HT1080 (cell line): ENCODE results near the gene CEP290. TPM values are rescaled to one million over a fixed set of nuclear protein-coding genes. Genes with fewer than 3 reads are reported as not detected.
"Not testable (repeated sequence)": the region's sequence is repeated elsewhere in the genome, so short reads cannot be mapped to it uniquely, and the experiment has no call there.

Source experiments
- DNase-seq: peaks from one replicate; pipeline ENCODE4 v3.0.0-alpha.2; 2015; ENCODE audit warnings: low read depth
- total RNA-seq: library from RNA; depleted of rRNA; stranded (reverse); fragments of >200 nt; shearing (Covaris generic); gene quantifications from 2 replicates; pipeline ENCODE4 v1.2.3, GENCODE V29; 2014

The CEP290 gene
- total RNA-seq, 1 experiment from 2014 or later = 5.7 TPM

DNA sequence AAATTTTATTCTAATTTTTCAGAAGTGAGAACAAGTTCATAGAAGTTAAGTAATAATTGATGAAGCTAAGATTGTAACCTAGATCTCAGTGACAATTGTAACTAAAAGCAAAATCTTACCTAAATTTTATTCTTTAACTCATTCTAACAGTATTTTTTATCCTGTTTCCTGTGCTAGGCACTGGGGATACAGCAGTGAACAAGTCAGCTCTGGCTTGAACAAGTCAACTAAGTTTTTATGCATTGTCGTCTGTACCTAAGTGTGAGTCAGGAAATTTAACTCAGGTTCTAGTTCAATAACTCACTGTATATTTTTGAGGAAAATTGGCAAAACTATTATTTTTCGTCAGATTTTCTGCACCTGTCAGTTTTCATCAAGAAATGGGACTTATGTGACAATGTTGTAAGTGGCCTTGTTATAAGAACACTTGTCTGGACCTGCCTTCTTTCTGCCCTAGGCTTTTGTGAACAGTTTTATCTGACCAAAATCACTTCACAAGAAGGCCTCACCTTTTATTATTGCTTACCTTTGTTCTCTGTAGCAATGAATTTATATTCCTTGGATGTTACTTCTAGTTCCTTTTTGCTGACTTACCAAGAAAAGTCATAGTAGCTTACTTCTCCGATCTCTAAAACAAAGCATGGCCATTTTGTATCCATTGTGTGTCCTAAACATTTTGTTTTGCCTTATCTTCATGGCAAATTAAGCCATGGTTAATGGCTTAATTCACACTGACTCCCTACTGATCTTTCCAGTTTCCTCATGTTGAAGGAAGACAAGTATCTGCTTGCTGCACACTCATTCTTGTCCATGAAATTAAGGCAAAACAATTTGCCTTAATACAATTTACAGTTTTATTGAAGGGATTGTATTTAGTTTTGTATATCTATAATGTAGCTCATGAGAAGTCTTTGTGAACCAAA, 2.9 kb upstream of the CEP290 start:
- DNase-seq = no peak

DNA sequence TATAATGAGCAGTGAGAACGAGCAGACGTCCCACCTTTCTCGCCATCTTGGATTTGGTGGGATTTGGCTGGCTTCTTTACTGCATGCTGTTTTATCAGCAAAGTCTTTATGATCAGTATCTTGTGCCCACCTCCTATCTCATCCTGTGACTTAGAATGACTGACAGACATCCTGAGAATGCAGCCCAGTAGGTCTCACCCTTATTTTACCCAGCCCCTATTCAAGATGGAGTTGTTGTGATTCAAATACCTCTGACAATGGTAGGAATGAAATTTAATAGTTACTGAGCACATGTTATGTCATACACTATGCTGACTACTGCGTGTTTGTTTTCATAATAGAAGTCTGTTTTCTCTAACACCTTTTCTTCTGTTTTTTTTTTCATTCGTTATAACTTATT, 2.1 kb upstream of the CEP290 start:
- no peak for DNase-seq

DNA sequence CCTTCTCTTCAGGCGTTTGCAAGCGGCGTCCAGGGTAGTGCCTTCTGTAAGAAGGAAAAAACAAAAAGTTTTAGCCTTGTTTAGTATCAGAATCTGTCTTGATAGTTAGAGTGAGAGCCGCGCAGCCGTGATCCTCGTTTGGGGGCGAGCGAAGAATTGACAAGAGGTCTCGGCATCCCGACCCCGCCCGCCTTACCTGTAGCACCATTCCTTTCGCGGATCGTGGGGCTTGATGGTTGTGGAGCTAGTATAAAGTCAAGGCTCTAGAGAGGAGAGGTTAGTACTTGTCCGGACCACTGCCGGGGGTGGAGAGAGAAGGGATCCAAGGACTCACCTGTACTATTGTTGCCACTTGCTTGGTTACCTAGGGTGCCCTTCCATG, 713 bp upstream of the CEP290 start:
- no peak for DNase-seq

DNA sequence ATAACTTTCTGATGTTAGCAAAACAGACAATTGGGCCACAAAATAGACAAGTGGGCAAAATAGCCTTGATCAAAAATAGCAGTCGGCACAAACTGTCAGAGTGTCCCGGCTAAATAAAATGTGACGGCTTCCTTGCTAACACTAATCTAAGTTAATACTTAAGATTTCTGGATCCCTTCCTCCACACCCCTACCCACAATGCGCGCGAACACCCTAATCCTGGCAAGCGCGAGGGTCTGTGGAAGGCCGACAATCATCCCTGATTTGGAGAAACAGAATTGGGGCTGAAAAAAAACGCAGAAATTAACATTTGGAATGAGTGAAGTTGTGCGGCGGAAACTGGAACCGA, 489 bp downstream of the CEP290 start:
- DNase-seq = no peak

DNA sequence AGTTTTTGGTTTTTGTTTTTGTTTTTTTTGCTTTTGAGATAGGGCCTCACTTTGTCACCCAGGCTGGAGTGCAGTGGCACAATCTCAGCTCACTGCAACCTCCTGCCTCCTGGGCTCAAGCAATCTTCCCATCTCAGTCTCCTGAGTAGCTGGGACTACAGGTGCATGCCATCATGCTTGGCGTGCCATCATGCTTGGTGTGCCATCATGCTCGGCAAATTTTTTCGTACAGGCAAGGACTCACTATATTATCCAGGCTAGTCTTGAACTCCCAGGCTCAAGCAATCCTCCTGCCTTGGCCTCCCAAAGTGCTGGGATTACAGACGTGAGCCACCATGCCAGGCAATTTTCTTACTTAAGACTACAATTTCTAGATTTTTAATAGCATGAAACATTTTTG, 2.2 kb downstream of the CEP290 start:
- DNase-seq = not testable (repeated sequence)

DNA sequence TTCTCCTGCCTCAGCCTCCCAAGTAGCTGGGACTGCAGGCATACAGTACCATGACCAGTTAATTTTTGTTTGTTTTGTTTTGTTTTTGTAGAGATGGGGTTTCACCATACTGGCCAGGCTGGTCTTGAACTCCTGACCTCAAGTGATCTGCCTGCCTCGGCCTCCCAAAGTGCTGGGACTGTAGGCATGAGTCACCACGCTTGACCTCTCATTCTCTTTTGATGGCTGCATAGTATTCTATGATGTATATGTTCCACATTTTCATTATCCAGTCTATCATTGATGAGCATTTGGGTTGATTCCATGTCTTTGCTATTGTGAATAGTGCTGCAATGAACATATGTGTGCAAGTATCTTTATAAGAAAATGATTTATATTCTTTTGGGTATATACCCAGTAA, 8.7 kb downstream of the CEP290 start:
- not testable (repeated sequence) for DNase-seq

DNA sequence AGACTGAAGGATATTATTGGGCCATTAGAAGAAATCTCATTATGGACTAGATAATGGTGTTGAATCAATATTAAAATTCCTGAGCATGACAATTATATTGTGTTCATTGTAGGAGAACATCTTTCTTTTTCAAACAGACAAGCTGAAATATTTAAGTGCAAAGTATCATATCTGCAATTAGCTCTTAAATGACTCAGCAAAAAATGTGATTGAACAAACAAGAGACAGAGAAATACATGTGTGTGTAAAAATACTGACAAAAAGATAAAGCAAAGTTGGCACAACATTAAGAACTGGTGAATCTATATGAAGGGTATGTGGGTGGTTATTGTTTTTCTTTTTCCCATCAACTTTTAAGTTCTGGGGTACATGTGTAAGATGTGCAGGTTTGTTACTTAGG, 9.5 kb downstream of the CEP290 start:
- DNase-seq = no peak

DNA sequence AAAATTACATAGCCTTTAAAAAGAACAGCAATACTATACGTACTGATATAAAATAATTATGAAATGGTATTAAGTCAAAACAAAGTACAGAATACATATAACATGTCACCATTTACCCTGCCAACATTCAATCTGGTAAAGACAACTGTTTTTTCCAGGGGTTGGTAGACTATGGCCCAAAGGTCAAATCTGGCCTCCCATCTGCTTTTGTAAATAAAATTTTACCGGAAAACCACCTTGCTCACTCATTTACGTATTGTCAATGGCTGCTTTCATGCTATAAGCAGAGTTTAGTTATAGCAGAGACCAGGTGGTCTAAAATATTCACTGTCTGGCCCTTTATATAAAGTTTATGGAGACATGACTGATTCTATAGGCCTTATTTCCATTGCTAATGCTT, 14.0 kb downstream of the CEP290 start:
- no peak for DNase-seq

DNA sequence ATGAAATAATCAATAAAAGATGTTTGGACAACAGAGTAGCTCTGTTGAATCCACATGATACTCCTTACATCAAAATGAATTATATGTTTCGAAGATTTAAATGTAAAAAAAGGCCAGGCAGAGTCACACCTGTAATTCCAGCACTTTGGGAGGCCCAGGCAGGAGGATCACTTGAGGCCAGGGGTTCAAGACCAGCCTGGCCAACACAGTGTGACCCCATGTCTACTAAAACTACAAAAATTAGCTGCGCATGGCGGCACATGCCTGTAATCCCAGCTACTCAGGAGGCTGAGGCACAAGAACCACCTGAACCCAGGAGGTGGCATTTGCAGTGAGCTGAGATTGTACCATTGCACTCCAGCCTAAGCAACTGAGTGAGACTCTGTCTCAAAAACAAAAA, 14.8 kb downstream of the CEP290 start:
- no peak for DNase-seq

DNA sequence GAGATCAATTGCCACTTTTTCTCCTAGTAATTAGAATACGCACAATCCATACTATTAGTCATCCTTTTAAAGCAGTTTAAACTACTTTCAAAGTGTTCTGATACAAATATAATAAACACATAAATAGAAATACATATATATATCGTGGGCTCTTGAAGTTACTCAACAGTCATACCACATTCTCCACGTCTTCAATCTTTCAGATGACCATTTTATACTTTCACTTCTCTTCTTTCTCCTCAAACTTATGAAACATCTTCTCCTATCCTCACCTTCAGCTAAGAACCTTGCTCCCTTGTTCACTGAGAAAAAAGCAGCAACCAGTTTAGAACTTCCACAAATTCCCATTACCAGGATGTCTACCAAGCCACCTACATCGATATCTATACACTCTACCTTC, 19.2 kb downstream of the CEP290 start:
- no peak for DNase-seq

DNA sequence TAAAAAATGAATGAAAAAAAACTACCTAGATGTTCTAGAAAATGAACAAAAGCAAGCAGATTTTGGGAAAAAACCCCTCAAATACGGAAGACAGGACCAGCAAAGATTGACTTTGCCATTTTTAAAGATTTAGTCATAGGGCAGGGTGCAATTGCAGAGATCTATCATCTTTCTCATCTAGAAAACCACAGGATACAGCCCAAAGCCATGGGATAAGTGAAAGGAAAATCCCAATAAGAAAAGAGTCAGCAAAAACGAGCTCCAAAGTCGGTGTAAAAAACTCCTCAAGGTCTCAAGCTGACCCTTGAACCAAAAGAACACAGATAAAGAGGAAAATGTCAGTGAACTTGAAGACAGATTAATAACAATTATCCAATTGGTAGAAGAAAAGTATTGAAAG, 28.0 kb downstream of the CEP290 start:
- peak; percentile 5 for DNase-seq

DNA sequence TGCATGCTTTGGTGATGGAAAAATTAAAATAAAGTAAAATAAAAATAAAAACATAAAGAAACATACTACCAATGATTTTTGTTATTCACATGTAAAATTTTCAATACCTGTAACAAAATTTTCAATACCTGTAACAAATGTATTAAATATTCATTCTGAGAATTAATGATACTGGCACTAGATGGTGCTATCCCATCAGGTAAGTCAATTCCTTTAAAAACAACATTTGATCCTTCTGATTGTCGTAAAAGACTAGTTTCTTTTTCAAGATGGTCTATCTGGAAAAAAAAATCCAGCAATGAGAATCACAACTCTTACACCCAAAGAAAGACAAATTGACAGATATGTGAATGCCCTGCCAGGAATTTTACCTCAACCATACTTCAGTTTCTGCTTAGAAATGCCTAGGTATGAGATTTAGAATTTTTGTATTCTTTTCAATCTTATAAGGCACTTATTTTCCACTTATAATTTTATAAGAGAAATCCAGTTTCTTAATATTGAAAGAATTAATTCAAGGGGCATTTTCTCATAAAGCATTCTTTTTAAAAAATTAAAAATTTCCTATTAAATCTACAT, 30.7 kb downstream of the CEP290 start:
- peak; percentile 6 for DNase-seq

DNA sequence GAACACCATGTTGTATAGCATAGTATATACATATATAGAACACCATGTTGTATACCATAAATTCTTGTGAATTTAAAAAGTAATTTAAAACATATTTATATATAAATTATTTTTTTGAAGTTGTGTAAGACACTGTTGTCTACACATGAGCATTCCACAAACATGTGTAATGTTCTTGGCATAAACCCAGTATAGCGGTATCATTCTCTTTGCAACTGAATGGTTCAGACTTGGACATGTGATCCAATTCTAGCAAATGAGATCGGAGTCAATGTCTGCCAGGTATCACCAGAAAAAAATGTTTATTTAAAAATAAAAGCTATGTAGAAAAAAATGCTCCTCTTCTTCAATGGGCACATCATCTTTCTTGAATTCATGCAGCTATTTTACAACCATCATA, 33.9 kb downstream of the CEP290 start:
- DNase-seq = no peak

DNA sequence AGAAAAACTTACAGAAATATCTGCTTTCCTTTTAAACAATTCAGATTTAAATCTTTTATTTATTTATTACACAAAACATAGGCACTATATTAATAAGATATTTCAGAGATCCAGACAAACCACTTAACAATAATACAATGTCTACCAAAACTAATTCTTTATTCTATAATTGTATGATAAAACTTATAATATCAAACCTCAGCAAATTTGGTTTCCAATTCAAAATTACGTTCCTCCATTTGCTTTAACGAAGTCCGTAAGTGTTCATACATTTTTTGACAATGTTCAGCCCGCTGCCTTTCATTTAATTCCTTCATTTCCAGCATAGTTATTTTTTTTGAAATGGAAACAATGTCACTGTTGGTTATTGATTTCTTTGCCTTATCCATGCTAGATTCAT, 48.3 kb downstream of the CEP290 start:
- DNase-seq = no peak

DNA sequence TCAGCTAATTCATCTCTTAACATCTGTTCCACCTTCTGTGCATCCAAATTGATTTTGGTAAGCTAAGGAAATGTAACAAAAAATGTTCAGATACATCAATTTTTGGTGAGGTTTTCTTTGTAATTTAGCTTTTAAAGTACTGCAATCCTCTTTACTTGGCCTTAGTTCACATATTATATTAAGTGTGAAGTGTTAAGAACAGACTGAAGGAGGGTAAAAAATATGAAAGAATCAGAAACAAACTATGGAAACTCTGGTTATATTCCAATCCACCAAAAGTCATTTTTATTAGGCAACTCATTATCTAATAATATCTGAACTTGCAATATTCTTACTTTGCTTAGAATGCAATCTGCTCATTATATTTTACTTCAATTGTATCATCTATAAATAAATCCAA, 49.1 kb downstream of the CEP290 start:
- no peak for DNase-seq

DNA sequence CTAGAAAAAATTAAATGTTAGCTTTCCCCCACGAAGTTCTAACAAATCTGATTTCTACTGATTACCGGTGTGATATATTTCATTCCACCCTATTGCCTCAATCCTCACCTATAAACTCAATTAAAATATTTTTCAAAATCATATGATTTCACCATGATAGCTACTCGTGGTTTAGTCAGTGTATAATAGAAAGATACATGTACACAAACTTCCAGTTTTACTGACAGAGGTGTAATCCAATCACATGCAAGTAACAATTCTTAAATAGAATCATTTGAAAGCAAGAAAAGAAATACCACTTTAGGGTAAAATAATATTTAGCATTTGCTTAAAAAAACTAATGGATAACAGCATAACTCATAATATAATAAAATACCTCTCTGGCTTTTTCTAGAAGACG, 57.7 kb downstream of the CEP290 start:
- no peak for DNase-seq

DNA sequence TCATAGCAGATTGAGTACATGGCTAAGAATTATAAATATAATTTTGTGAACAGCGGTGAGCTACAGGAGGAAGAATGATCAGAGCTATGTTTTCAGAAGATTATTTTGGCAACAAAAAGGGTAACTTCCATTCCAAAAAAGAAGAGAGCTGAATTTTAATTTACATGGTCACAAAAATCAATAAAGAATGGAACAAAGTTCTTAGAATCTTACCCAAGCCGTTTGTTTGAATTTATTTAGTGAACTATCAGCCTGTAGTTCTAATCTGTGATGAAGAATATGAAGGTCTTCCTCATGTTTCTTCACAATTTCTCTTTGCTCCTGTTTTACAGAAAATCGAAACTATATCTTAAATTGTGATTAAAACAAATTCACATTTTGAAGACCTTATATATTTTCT, 58.3 kb downstream of the CEP290 start:
- no peak for DNase-seq

DNA sequence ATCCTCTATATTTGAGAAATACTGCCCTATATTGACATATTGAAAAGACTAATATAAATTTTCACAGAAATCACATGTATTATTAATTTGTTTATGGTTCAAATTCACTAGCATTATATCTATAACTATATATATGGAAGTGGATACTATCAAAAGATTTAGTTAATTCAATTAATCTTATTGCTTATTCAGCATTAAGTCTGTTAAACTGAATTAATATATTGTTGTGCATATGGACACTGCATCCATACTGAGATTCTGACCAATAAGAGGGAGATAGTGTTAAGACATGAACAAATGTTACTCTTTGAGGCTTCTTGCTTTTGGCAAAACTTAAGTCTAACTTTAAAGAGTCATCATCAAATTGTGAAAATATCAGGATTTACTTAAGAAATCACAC, 60.6 kb downstream of the CEP290 start:
- DNase-seq = no peak

DNA sequence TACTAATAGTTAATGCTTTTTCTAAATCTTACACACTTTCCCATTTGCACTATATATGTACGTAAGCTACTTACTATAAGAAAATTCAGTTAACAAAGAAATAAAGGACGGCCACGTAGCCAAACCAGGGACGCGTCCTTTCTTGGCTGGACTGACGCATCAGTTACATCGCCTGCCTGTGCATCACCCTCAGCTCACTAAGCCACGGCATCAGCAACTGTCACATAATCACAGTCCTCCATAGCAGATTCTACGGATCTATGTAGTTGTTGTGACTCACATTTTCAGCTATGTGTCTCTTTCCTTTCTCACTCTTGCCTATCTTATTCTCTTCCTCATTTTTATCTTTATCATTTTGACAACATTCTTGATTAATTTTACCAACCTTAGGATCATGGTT, 74.6 kb downstream of the CEP290 start:
- peak; percentile 1 for DNase-seq

DNA sequence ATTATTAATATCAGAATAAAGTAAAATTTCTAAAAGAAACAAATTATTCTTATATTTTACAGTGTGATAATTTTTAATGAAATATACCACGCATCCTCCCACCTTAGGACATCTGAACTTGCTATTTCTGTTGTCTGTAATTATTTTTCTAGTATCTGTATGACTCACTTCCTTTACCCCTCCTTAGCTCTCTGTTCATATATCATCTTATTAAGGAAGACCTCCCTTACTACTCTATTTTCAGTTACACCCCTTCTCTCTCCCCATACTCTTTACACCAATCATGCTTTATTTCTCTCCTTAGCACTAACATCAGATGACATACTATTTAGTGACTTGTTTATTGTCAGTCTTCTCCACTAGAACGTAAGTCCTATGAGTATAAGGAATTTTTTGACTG, 78.5 kb downstream of the CEP290 start:
- DNase-seq = peak; percentile 39

DNA sequence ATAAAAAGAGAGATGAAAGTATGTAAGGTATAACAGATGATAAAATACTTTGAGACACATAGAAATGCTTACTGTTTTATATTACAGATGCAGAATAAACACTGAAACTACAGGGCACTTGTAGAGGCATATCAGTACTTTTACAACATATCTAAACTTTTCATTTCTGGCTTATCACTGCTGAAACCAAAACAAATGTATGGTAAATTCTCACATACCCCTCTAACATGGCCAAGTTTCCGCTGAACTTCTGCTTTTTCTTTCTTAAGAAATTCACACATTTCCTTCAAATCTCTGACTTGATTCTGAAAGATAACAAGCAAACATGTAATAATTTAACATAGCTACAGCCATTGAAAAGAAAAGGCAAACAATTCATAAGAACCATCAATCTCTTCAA, 79.4 kb downstream of the CEP290 start:
- no peak for DNase-seq

DNA sequence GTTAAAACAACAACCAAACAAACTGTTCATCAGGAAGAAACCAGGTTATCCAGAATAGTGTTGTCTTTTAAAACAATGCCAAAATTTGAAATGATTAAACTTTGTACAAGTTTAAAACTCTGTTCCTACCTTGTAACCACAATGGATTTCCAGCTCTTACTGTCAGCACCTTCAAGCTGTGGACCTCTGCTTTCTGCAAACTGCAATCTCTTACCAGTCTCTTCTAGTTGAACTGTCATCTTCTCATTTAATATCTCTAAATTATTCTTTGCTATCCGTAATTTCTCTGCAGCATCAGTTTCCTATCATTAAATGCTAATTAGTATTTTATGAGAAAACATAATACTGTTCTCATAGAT, 83.2 kb downstream of the CEP290 start:
- no peak for DNase-seq

DNA sequence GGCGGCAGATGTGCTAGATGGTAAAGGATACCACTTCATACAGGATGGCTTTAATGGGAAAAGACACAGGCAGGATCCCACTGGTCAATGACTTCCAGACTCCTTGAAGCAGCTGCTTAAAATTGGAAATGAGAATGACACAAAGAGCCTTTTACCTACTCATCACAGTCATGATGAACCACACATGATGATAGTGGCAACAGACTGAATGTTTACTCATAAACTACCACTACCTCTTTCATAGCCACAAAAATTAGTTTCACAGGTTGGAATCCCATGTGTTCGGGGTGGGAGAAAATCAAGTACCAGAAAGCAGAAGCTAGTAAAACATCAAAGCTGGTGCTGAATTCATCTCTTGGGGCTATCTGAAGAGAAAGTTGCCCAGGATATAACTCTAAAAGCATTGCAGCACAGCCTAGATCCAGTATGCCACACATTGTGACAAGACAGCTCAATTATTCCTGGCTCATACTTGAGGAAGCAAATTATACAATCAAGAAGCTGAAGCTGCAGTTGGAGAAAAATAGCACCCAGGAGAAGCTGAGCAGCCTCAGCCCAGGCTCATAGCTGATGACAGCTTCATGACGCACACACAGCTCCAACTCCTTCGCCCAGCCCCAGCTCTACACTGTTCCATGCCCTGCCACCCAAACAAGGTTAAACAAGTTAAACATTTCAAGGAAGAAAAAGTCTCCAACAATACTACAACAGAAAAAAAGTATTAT, 83.7 kb downstream of the CEP290 start:
- no peak for DNase-seq
